GM20000 (cell line): ENCODE results near the gene ZNF274.
"Not testable (repeated sequence)": the region's sequence is repeated elsewhere in the genome, so short reads cannot be mapped to it uniquely, and the experiment has no call there.

ENCODE experiments used
- DNase-seq: peaks from one replicate; pipeline ENCODE4 v3.0.0; 2012; ENCODE audit warnings: low spot score
- TF ChIP-seq, protein P1 (sequence below): IDR thresholded peaks from 2 replicates; pipeline ENCODE4 v1.5.1; 2012; ENCODE audit warnings: mild to moderate bottlenecking, control low read depth; ENCODE audit errors: extremely low read depth, missing control alignments

ZNF274 gene

DNA sequence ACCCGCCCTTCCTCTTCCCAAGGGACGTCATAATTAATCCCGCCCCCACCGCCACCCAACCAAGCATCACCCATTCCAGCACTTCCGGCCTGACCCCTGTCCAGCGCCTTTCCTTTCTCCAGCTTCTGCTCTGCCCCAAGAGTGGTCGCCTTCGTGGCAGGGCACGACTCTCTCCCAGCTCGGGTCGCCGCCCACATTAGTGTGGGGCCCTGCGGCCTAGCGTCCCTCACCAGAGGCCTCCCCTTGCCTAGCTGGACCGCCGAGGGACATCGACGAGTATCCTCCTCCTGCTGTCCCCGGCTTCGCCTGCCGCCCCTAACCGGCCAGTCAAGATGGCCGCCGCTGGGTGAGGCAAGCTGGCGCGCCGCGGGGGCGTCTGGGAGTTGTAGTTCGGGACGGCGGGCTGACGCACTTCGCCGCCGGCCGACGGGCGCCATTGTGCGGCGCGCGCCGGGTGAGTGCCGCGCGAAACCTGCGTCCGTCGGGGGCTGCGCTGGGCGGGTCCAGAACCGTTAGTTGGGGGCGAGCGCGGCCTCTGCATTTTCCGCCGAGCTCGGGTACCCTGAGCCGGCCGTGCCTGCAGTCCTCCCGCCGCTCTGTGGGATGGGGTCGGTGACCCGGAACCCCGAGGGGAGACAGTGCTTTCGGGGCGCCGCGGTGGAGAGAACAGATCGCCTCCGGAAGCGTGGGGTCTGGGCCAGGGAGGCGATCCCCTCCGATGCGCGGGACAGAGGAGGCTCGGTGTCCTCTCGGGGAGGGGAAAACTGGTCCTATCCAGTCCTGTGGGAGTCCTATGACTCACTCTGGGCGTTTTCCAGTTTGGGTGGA, at the start of gene ZNF274:
Gene ZNF274 (plus strand): TSS at position 73 of the 828 bp plus-strand sequence. CDS start 905 bp downstream, outside the sequence.
- DNase-seq: peak; percentile 97
- TF ChIP-seq, protein P1, sequence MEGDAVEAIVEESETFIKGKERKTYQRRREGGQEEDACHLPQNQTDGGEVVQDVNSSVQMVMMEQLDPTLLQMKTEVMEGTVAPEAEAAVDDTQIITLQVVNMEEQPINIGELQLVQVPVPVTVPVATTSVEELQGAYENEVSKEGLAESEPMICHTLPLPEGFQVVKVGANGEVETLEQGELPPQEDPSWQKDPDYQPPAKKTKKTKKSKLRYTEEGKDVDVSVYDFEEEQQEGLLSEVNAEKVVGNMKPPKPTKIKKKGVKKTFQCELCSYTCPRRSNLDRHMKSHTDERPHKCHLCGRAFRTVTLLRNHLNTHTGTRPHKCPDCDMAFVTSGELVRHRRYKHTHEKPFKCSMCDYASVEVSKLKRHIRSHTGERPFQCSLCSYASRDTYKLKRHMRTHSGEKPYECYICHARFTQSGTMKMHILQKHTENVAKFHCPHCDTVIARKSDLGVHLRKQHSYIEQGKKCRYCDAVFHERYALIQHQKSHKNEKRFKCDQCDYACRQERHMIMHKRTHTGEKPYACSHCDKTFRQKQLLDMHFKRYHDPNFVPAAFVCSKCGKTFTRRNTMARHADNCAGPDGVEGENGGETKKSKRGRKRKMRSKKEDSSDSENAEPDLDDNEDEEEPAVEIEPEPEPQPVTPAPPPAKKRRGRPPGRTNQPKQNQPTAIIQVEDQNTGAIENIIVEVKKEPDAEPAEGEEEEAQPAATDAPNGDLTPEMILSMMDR: no peak

DNA sequence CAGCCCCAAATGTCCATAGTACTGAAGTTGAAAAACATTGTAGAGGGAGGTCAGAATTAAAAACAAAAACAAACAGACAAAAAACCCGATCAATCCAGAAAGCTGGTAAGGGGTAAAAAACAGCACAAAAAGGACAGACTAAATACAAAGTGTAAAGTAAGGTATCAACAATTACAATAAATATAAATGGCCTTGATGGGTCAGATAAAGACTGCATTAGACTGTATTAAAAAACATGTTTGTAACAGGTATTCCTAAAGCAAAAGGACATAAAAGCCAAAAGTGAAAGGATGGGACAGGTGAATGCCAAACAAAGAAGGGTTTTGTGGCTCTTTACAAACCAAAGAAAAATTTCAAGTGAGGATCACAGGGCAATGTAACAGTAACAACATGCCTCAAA, 48.6 kb upstream of the ZNF274 start:
- TF ChIP-seq, protein P1: no peak
- no peak for DNase-seq

DNA sequence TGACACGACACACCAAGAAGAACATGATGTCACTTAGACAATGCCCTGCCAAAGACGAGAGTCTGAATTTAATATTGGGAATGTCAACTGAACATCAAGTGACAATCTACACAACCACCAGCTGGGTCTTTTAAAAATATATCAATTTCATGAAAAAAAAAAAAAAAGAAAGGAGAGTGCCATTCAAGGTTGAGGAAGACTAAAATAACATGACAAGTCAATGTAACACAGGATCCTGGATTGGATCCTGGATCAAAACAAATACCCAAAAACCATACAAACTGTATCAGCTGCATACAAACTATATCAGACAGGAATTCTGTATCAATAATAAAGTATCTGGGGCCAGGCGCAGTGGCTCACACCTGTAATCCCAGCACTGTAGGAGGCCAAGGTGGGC, 37.0 kb upstream of the ZNF274 start:
- no peak for DNase-seq
- TF ChIP-seq, protein P1: no peak

DNA sequence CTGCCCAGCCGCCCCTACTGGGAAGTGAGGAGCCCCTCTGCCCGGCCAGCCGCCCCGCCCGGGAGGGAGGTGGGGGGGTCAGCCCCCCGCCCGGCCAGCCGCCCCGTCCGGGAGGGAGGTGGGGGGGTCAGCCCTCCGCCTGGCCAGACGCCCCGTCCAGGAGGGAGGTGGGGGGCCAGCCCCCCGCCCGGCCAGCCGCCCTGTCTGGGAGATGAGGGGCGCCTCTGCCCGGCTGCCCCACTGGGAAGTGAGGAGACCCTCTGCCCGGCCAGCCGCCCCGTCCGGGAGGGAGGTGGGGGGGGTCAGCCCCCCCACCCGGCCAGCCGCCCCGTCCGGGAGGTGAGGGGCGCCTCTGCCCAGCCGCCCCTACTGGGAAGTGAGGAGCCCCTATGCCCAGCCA, 35.4 kb upstream of the ZNF274 start:
- not testable (repeated sequence) for DNase-seq

DNA sequence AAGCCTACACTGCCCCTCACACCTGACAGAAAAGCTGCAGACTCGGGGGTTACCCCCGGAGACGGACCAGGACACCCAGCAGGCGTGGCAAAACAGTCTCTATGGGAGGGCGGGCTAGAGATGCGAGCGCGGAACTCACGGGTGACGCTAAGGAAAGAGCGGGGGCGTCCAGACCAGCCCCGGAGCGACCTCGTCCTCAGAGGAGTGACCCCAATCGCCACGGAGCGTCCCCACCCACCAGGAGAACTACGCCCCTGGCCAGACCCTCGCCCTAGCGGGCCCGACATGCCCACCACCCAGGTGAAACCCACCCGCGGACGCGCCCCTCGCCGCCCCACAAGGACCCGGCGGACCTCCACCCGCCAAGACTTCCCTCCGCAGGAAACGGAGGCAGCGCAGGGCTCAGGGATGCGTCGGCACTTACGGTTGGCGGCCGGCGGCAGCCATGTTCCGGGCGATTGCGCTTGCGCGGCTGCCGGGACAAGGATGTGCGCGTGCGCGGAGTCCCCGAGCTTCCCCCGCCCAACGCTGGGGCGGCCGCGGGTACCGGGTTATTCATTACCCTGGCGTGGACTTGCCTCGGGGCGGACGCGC, 32.4 kb upstream of the ZNF274 start, which contains the start of gene ZNF329:
Gene ZNF329 (minus strand): TSS at position 462 of the 594 bp plus-strand sequence. CDS start 21,286 bp downstream, outside the sequence.
- TF ChIP-seq, protein P1: no peak
- peak; percentile 93 for DNase-seq

DNA sequence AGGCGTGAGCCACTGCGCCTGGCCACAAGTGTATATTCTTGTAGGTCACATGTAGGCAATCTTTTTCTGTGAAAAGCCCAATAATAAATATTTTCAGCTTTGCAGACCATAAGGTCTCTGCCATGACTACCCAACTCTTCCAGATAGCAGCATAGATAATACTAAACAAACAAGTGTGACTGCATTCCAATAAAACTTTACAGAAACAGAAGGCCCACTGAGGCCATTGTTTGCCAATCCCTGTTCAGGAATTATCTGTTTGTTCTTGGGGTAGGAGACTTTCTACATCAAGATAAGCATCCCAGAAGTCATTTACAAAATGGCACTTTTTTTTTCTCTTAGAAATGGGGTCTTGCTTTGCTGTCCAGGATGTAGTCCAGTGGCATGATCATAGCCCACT, 29.5 kb upstream of the ZNF274 start:
- DNase-seq: no peak
- TF ChIP-seq, protein P1: no peak

DNA sequence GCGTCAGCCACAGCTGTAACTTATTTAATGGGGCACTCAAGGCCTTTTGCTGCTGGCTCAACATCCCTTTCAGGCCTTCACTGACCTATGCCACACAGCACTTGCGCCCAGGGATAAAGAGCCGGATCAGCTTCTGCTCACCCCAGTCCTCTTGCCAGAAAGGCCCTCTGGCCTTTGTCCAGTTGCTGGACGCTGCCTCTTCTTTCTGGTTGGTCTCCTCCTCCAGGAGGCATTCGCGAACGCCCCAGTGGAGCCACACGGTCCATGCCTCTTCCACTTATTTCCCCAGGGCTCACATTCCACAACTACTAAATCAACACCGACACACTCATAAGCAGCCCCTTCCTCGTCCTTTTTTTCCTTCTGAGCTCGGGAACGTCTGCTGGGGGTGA, 28.6 kb upstream of the ZNF274 start:
- peak; percentile 26 for DNase-seq
- TF ChIP-seq, protein P1: no peak
